ENCODE data around the gene ERP27. TPM values are rescaled to one million over a fixed set of nuclear protein-coding genes. Genes with fewer than 3 reads are reported as not detected.
A peak's percentile ranks its signal among the peaks of the same experiment; 100 is the strongest.

Gene ERP27
- polyA plus RNA-seq, 2 of the 4 experiments (the other 2 are of a cell fraction), result 0.09 to 0.28 TPM

GRCh38 chr12:14871886-14872285, 66.5 kb downstream of the ERP27 start:
- H3K27ac ChIP-seq, result no peak overlapping the region
- no peak overlapping the region for H3K4me2 ChIP-seq
- no peak for TF ChIP-seq REST (IDR thresholded peaks at IDR 0.05)
- no peak for TF ChIP-seq TP53 (CRISPR knock-in tag; IDR thresholded peaks at IDR 0.05)
- no peak for TF ChIP-seq ATOH8 (CRISPR knock-in tag; IDR thresholded peaks at IDR 0.05; ENCODE audit: low read depth)
- POLR2A ChIA-PET, result no interaction called here
- ATAC-seq (no peak), DNase-seq (ENCODE audit: low read depth in 1 of 2, low spot score in 1 of 2) (no peak), FAIRE-seq (no peak)
- no peak overlapping the region for H3K4me3 ChIP-seq
- CTCF ChIA-PET, result no interaction called here
- WGBS (ENCODE audit: missing lambda C conversion rate), result 14% methylated on average over 1 of the region's 1 CpG
- H3K4me1 ChIP-seq, result peaks cover 5% of the 10 kb centered on the region; the same call in 1 of the 3 replicates
- H3K9me3 ChIP-seq, result no peaks in the 10 kb centered on the region

DNA sequence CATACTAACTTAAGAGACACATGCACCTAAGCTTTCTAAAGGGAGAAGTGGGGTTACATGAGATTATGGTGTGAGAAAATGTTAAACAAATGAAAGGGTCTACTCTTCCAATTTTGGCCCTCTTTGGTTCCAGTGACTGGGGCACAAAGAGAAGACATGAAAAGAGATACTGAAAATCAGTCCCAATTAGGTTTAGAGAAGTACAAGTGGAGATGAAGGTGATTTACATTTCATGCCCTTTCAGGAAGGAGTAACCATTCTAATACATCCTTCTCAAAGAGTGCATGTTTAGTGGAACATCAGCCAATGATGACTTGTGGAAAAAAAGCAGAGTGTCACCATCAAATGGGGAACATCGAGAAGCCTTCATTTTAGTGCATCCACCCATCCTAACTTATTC, 67.1 kb downstream of the ERP27 start:
- FAIRE-seq (no peak), ATAC-seq (no peak), DNase-seq (ENCODE audit: low read depth in 1 of 2, low spot score in 1 of 2) (no peak)
- WGBS (ENCODE audit: missing lambda C conversion rate), result 61% methylated on average over 1 of the region's 1 CpG
- no peak overlapping the region for H3K27ac ChIP-seq
- TF ChIP-seq MAX (IDR thresholded peaks at IDR 0.05), result no peak
- TF ChIP-seq NFE2L2 (conservative IDR thresholded peaks at IDR 0.05; ENCODE audit: low read length), result no peak
- TF ChIP-seq KDM1A (IDR thresholded peaks at IDR 0.05; ENCODE audit: low read depth), result no peak
- TF ChIP-seq JUNB (IDR thresholded peaks at IDR 0.05), result no peak
- no peak for TF ChIP-seq CEBPB (IDR thresholded peaks at IDR 0.05)
- TF ChIP-seq RAD21 (conservative IDR thresholded peaks at IDR 0.05 in 1 of 2, IDR thresholded peaks at IDR 0.05 in 1 of 2), result no peak
- TF ChIP-seq, protein P1, sequence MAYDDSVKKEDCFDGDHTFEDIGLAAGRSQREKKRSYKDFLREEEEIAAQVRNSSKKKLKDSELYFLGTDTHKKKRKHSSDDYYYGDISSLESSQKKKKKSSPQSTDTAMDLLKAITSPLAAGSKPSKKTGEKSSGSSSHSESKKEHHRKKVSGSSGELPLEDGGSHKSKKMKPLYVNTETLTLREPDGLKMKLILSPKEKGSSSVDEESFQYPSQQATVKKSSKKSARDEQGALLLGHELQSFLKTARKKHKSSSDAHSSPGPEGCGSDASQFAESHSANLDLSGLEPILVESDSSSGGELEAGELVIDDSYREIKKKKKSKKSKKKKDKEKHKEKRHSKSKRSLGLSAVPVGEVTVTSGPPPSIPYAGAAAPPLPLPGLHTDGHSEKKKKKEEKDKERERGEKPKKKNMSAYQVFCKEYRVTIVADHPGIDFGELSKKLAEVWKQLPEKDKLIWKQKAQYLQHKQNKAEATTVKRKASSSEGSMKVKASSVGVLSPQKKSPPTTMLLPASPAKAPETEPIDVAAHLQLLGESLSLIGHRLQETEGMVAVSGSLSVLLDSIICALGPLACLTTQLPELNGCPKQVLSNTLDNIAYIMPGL (CRISPR knock-in tag; IDR thresholded peaks at IDR 0.05; ENCODE audit: borderline replicate concordance), result no peak
- ChIA-PET CTCF (no interaction called here), POLR2A (no interaction called here)
- H3K4me2 ChIP-seq, result no peak overlapping the region
- H3K4me1 ChIP-seq, result peaks cover 5% of the 10 kb centered on the region; the same call in 1 of the 3 replicates
- no peak overlapping the region for H3K4me3 ChIP-seq
- H3K9me3 ChIP-seq, result no peaks in the 10 kb centered on the region

GRCh38 chr12:14868916-14869506, 69.3 kb downstream of the ERP27 start:
- Histone ChIP-seq H3K9me3 (no peaks in the 10 kb centered on the region), H3K4me1 (no peaks in the 10 kb centered on the region), H3K27ac (0 out of 6 replicates have a peak overlapping the region, but pooled peaks of 1 of the 2 experiments have one; percentile 19), H3K4me3 (no peak overlapping the region), H3K4me2 (no peak overlapping the region)
- CTCF ChIA-PET, result interaction anchor here (0.7 to 1.1 kb wide), 4 partner anchors 16 to 132 kb away, joined by 3 to 6 read pairs (median 3); no protein-coding TSS in a partner anchor
- ATAC-seq, result no peak
- 63% methylated on average over 1 of the region's 3 CpGs for WGBS (ENCODE audit: missing lambda C conversion rate)
- POLR2A ChIA-PET, result no interaction called here
- peak in 1 of 2 experiments; percentile 16 for DNase-seq (ENCODE audit: low read depth in 1 of 2, low spot score in 1 of 2)
- no peak for FAIRE-seq
- TF ChIP-seq HOXB5 (CRISPR knock-in tag; IDR thresholded peaks at IDR 0.05), result no peak
- no peak for TF ChIP-seq HOXB13 (CRISPR knock-in tag; IDR thresholded peaks at IDR 0.05; ENCODE audit: low read depth)
- no peak for TF ChIP-seq MAX (IDR thresholded peaks at IDR 0.05)
- TF ChIP-seq, protein P1 (CRISPR knock-in tag; IDR thresholded peaks at IDR 0.05; ENCODE audit: borderline replicate concordance), result no peak
- no peak for TF ChIP-seq GATA3 (IDR thresholded peaks at IDR 0.05; ENCODE audit: borderline replicate concordance)
- TF ChIP-seq CEBPB (IDR thresholded peaks at IDR 0.05), result no peak
- TF ChIP-seq FOXS1 (CRISPR knock-in tag; IDR thresholded peaks at IDR 0.05), result no peak
- no peak for TF ChIP-seq RCOR1 (IDR thresholded peaks at IDR 0.05; ENCODE audit: low read depth, low read length)

Data from A549 (cell line).